IPS-NIHi7 (cell line): ENCODE results near the gene NSUN6.

ENCODE experiments used
- DNase-seq: peaks from one replicate; pipeline ENCODE4 v3.0.0; 2012; ENCODE audit warnings: mixed read lengths; ENCODE audit errors: extremely low spot score

NSUN6 gene

GRCh38 chr10:18504161-18504560, 147.2 kb downstream of the NSUN6 start:
- DNase-seq = no peak

- no peak for DNase-seq
Observed at GRCh38 chr10:18501629-18502028, 149.8 kb downstream of the NSUN6 start.

- no peak for DNase-seq
Observed at GRCh38 chr10:18501198-18501597, 150.2 kb downstream of the NSUN6 start.

- no peak for DNase-seq
Observed at GRCh38 chr10:18500576-18500975, 150.8 kb downstream of the NSUN6 start.

- DNase-seq = no peak
Observed at GRCh38 chr10:18498998-18499397, 152.4 kb downstream of the NSUN6 start.

GRCh38 chr10:18497806-18498369, 153.5 kb downstream of the NSUN6 start:
- no peak for DNase-seq
